ENCODE measurements around the gene PSMA1. TPM values are rescaled to one million over a fixed set of nuclear protein-coding genes. Genes with fewer than 3 reads are reported as not detected.
"Not testable (repeated sequence)": the region's sequence is repeated elsewhere in the genome, so short reads cannot be mapped to it uniquely, and the experiment has no call there.

The PSMA1 gene
- 100 to 1,000 TPM; 171 to 214 TPM for total RNA-seq
- polyA plus RNA-seq (2013, experiment 1 of 2), result 208 TPM
- polyA plus RNA-seq (2013, experiment 2 of 2), result 206 TPM
- long read RNA-seq, experiment 1, transcript PSMA1-201 (10 exons, 1,505 nt), result major isoform, 69 of 161 reads
- long read RNA-seq, experiment 1, partial matches to known transcripts, result 31 of 161 reads
- long read RNA-seq, experiment 1, other reads (novel, unspliced or antisense), result 54 of 161 reads
- long read RNA-seq, experiment 2, transcript PSMA1-209 (10 exons, 1,527 nt), result minor isoform, 11 of 210 reads
- long read RNA-seq, experiment 2, transcript PSMA1-201 (10 exons, 1,505 nt), result major isoform, 154 of 210 reads
- long read RNA-seq, experiment 2, partial matches to known transcripts, result 4 of 210 reads
- long read RNA-seq, experiment 2, other reads (novel, unspliced or antisense), result 39 of 210 reads
- long read RNA-seq, experiment 3, transcript PSMA1-209 (10 exons, 1,527 nt), result minor isoform, 51 of 624 reads
- long read RNA-seq, experiment 3, transcript PSMA1-201 (10 exons, 1,505 nt), result major isoform, 443 of 624 reads
- long read RNA-seq, experiment 3, partial matches to known transcripts, result 5 of 624 reads
- long read RNA-seq, experiment 3, other reads (novel, unspliced or antisense), result 124 of 624 reads
- long read RNA-seq, experiment 4, transcript PSMA1-209 (10 exons, 1,527 nt), result minor isoform, 44 of 734 reads
- long read RNA-seq, experiment 4, transcript PSMA1-201 (10 exons, 1,505 nt), result major isoform, 574 of 734 reads
- long read RNA-seq, experiment 4, partial matches to known transcripts, result 23 of 734 reads
- long read RNA-seq, experiment 4, other reads (novel, unspliced or antisense), result 92 of 734 reads

GRCh38 chr11:14519917-14520746 lies at the start of gene PSMA1:
Gene PSMA1, minus strand, starts transcription at chr11:14520386. Its CDS starts 87 bp downstream, at chr11:14520299.
- no peaks in the 10 kb centered on the region for H3K27me3 ChIP-seq (ENCODE audit: control insufficient read depth, insufficient read depth, low read length, poor library complexity, severe bottlenecking)

DNA sequence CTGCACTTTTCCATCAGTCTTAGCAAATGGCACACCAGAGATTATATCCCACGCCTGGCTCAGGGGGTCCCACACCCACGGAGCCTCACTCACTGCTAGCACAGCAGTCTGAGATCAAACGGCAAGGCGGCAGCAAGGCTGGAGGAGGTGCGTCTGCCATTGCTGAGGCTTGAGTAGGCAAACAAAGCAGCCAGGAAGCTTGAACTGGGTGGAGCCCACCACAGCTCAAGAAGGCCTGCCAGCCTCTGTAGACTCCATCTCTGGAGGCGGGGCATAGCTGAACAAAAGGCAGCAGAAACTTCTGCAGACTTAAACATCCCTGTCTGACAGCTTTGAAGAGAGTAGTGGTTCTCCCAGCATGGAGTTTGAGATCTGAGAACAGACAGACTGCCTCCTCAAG lies 49.3 kb upstream of the PSMA1 start:
- not testable (repeated sequence) for H3K36me3 Mint-ChIP-seq (ENCODE audit: low read depth)

More at GRCh38 chr11:14519917-14520746, at the start of gene PSMA1:
- peak; percentile 26 for TF ChIP-seq CTCF (conservative IDR thresholded peaks at IDR 0.05)
- Histone ChIP-seq H3K4me1 (ENCODE audit: control insufficient read depth, insufficient read depth, low read length) (no peaks in the 10 kb centered on the region), H3K9ac (ENCODE audit: extremely low read depth, low read length, poor library complexity, severe bottlenecking) (peak within 1 kb of the TSS; percentile 96), H3K4me3 (ENCODE audit: low read length) (peak within 1 kb of the TSS; percentile 98), H3K36me3 (ENCODE audit: control insufficient read depth, insufficient read depth, low read length) (peaks cover 31% of the 10 kb centered on the region), H3K9me3 (ENCODE audit: control insufficient read depth, low read length) (no peaks in the 10 kb centered on the region), H3K27ac (ENCODE audit: low read depth, low read length) (peak within 1 kb of the TSS; percentile 86)
- peak within 1 kb of the TSS; percentile 98 for H3K4me3 Mint-ChIP-seq
- no peaks in the 10 kb centered on the region for H3K9me3 Mint-ChIP-seq
- no peaks in the 10 kb centered on the region for H3K27me3 Mint-ChIP-seq (ENCODE audit: insufficient read depth)
- H3K36me3 Mint-ChIP-seq (ENCODE audit: low read depth), result peaks cover 16% of the 10 kb centered on the region
- H3K27ac Mint-ChIP-seq, result peak within 1 kb of the TSS; percentile 97
- WGBS, 2 experiments (ENCODE audit: insufficient coverage in 1 of 2, insufficient read length in 1 of 2), result 0% methylated on average over 33 to 56 of the region's 56 CpGs
- DNase-seq, result peak; percentile 99
- peaks cover 13% of the 10 kb centered on the region for H3K4me1 Mint-ChIP-seq

GRCh38 chr11:14567064-14567651 lies 47.0 kb upstream of the PSMA1 start:
- Mint-ChIP-seq H3K4me1 (no peaks in the 10 kb centered on the region), H3K27ac (no peak overlapping the region), H3K36me3 (ENCODE audit: low read depth) (peaks cover 8% of the 10 kb centered on the region), H3K9me3 (peaks cover 39% of the 10 kb centered on the region), H3K27me3 (ENCODE audit: insufficient read depth) (peaks cover 95% of the 10 kb centered on the region), H3K4me3 (no peak overlapping the region)
- Histone ChIP-seq H3K36me3 (ENCODE audit: control insufficient read depth, insufficient read depth, low read length) (no peaks in the 10 kb centered on the region), H3K27ac (ENCODE audit: low read depth, low read length) (no peak overlapping the region), H3K4me3 (ENCODE audit: low read length) (no peak overlapping the region), H3K27me3 (ENCODE audit: control insufficient read depth, insufficient read depth, low read length, poor library complexity, severe bottlenecking) (peaks cover 97% of the 10 kb centered on the region), H3K9me3 (ENCODE audit: control insufficient read depth, low read length) (peaks cover 32% of the 10 kb centered on the region), H3K9ac (ENCODE audit: extremely low read depth, low read length, poor library complexity, severe bottlenecking) (no peak overlapping the region), H3K4me1 (ENCODE audit: control insufficient read depth, insufficient read depth, low read length) (no peaks in the 10 kb centered on the region)
- DNase-seq, result no peak
- no peak for TF ChIP-seq CTCF (conservative IDR thresholded peaks at IDR 0.05)
- 94 to 100% methylated on average over 2 to 3 of the region's 3 CpGs for WGBS, 2 experiments (ENCODE audit: insufficient coverage in 1 of 2, insufficient read length in 1 of 2)

More for the DNA sequence above, 49.3 kb upstream of the PSMA1 start:
- not testable (repeated sequence) for DNase-seq; H3K27ac Mint-ChIP-seq; H3K4me1 ChIP-seq (ENCODE audit: control insufficient read depth, insufficient read depth, low read length); H3K9ac ChIP-seq (ENCODE audit: extremely low read depth, low read length, poor library complexity, severe bottlenecking); H3K27ac ChIP-seq (ENCODE audit: low read depth, low read length); H3K4me3 ChIP-seq (ENCODE audit: low read length); H3K36me3 ChIP-seq (ENCODE audit: control insufficient read depth, insufficient read depth, low read length); H3K4me1 Mint-ChIP-seq; H3K4me3 Mint-ChIP-seq
- Mint-ChIP-seq H3K27me3 (ENCODE audit: insufficient read depth) (peaks cover 89% of the 10 kb centered on the region), H3K9me3 (peaks cover 51% of the 10 kb centered on the region)
- WGBS, 2 experiments (ENCODE audit: insufficient coverage in 1 of 2, insufficient read length in 1 of 2), result 88 to 92% methylated on average over 5 to 6 of the region's 6 CpGs
- Histone ChIP-seq H3K27me3 (ENCODE audit: control insufficient read depth, insufficient read depth, low read length, poor library complexity, severe bottlenecking) (peaks cover 76% of the 10 kb centered on the region), H3K9me3 (ENCODE audit: control insufficient read depth, low read length) (peaks cover 42% of the 10 kb centered on the region)
